ENCODE measurements around the gene C22orf31. TPM values are rescaled to one million over a fixed set of nuclear protein-coding genes. Genes with fewer than 3 reads are reported as not detected.

C22orf31 gene
- total RNA-seq, 1 experiment from 2014 or later: not detected

DNA sequence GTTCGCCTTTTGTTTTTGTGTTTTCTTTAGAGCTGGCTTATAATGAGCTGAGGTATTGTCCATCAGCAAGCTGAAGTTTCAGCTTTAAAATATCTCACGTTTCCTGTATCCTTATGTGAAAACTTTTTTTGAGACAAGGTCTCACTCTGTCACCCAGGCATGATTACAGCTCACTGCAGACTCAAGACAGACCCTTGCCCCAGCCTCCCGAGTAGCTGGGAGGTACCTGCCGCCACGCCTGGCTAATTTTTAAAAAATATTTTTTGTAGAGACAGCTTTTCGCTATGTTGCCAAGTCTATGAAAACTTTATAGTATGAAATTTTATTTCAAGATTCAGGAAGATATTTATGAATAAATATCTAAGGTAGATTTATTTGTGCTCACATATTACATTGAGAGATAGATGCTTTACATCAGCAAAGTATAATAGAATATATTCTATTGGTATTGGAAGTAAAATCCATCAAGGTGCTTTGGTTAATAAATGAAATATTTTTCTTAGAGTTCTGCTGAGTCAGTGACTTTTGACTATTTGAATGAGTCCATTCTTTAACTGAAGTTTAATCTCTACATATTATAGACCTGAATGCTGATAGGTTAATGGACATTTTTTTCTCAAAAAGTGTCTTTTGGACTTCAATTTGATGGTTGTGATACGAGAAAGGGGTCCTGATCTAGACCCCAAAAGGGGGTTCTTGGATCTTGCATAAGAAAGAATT is 21.4 kb upstream of the C22orf31 start:
- RAD21 ChIA-PET (ENCODE audit: low non-redundant PET in 1 of 2, low total read pairs in 2 of 2, uncharacterized antibody in 2 of 2, unreplicated experiment in 2 of 2): no interaction called here
- no peak overlapping the region for H3K4me2 ChIP-seq (ENCODE audit: low read length)
- H3K27ac ChIP-seq (ENCODE audit: low read depth, low read length): no peak overlapping the region
- H3K4me3 ChIP-seq (replicated peaks in 1 of 2; ENCODE audit: low read depth in 1 of 2, low read length in 2 of 2): no peak overlapping the region
- no peaks in the 10 kb centered on the region for H4K20me1 ChIP-seq (ENCODE audit: insufficient read depth)
- BruUV-seq (replicated peaks): no TSS peak
- intact Hi-C loops (cut with micrococcal nuclease): no loop called here
- CTCF ChIA-PET: no interaction called here
- H3K27me3 ChIP-seq (ENCODE audit: insufficient read depth, low read length): no peaks in the 10 kb centered on the region
- H3K9ac ChIP-seq (ENCODE audit: low read length): no peak overlapping the region
- no peaks in the 10 kb centered on the region for H3K9me3 ChIP-seq (ENCODE audit: control insufficient read depth in 1 of 2, insufficient read depth in 1 of 2, low read depth in 1 of 2, low read length in 2 of 2)
- TF ChIP-seq CEBPB (IDR thresholded peaks at IDR 0.05; ENCODE audit: low read depth): no peak
- TF ChIP-seq, protein P1, sequence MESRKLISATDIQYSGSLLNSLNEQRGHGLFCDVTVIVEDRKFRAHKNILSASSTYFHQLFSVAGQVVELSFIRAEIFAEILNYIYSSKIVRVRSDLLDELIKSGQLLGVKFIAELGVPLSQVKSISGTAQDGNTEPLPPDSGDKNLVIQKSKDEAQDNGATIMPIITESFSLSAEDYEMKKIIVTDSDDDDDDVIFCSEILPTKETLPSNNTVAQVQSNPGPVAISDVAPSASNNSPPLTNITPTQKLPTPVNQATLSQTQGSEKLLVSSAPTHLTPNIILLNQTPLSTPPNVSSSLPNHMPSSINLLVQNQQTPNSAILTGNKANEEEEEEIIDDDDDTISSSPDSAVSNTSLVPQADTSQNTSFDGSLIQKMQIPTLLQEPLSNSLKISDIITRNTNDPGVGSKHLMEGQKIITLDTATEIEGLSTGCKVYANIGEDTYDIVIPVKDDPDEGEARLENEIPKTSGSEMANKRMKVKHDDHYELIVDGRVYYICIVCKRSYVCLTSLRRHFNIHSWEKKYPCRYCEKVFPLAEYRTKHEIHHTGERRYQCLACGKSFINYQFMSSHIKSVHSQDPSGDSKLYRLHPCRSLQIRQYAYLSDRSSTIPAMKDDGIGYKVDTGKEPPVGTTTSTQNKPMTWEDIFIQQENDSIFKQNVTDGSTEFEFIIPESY (IDR thresholded peaks at IDR 0.05; ENCODE audit: extremely low read depth, insufficient replicate concordance, low read length): no peak
- no peak for TF ChIP-seq EZH2phosphoT487 (IDR thresholded peaks at IDR 0.05; ENCODE audit: borderline replicate concordance)
- no peak for TF ChIP-seq RAD21 (IDR thresholded peaks at IDR 0.05; ENCODE audit: low read depth)
- no peak for TF ChIP-seq EZH2 (IDR thresholded peaks at IDR 0.05)
- TF ChIP-seq ELF1 (IDR thresholded peaks at IDR 0.05; ENCODE audit: borderline replicate concordance, low read depth): no peak
- no peak for TF ChIP-seq SP1 (IDR thresholded peaks at IDR 0.05; ENCODE audit: low read depth)
- TF ChIP-seq SIN3A (IDR thresholded peaks at IDR 0.05; ENCODE audit: low read depth): no peak
- no peak for TF ChIP-seq EGR1 (IDR thresholded peaks at IDR 0.05; ENCODE audit: low read depth)
- TF ChIP-seq, protein P2, sequence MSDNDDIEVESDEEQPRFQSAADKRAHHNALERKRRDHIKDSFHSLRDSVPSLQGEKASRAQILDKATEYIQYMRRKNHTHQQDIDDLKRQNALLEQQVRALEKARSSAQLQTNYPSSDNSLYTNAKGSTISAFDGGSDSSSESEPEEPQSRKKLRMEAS (IDR thresholded peaks at IDR 0.05): no peak
- TF ChIP-seq SRF (IDR thresholded peaks at IDR 0.05; ENCODE audit: low read depth): no peak
- TF ChIP-seq, protein P3, sequence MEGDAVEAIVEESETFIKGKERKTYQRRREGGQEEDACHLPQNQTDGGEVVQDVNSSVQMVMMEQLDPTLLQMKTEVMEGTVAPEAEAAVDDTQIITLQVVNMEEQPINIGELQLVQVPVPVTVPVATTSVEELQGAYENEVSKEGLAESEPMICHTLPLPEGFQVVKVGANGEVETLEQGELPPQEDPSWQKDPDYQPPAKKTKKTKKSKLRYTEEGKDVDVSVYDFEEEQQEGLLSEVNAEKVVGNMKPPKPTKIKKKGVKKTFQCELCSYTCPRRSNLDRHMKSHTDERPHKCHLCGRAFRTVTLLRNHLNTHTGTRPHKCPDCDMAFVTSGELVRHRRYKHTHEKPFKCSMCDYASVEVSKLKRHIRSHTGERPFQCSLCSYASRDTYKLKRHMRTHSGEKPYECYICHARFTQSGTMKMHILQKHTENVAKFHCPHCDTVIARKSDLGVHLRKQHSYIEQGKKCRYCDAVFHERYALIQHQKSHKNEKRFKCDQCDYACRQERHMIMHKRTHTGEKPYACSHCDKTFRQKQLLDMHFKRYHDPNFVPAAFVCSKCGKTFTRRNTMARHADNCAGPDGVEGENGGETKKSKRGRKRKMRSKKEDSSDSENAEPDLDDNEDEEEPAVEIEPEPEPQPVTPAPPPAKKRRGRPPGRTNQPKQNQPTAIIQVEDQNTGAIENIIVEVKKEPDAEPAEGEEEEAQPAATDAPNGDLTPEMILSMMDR (IDR thresholded peaks at IDR 0.05 in 2 of 3, conservative IDR thresholded peaks at IDR 0.05 in 1 of 3; ENCODE audit: borderline replicate concordance in 1 of 3, insufficient read depth in 1 of 3, low read depth in 2 of 3, low read length in 2 of 3): no peak
- TF ChIP-seq, protein P4, sequence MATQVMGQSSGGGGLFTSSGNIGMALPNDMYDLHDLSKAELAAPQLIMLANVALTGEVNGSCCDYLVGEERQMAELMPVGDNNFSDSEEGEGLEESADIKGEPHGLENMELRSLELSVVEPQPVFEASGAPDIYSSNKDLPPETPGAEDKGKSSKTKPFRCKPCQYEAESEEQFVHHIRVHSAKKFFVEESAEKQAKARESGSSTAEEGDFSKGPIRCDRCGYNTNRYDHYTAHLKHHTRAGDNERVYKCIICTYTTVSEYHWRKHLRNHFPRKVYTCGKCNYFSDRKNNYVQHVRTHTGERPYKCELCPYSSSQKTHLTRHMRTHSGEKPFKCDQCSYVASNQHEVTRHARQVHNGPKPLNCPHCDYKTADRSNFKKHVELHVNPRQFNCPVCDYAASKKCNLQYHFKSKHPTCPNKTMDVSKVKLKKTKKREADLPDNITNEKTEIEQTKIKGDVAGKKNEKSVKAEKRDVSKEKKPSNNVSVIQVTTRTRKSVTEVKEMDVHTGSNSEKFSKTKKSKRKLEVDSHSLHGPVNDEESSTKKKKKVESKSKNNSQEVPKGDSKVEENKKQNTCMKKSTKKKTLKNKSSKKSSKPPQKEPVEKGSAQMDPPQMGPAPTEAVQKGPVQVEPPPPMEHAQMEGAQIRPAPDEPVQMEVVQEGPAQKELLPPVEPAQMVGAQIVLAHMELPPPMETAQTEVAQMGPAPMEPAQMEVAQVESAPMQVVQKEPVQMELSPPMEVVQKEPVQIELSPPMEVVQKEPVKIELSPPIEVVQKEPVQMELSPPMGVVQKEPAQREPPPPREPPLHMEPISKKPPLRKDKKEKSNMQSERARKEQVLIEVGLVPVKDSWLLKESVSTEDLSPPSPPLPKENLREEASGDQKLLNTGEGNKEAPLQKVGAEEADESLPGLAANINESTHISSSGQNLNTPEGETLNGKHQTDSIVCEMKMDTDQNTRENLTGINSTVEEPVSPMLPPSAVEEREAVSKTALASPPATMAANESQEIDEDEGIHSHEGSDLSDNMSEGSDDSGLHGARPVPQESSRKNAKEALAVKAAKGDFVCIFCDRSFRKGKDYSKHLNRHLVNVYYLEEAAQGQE (IDR thresholded peaks at IDR 0.05; ENCODE audit: low read depth): no peak
- TF ChIP-seq ZNF274 (IDR thresholded peaks at IDR 0.05; ENCODE audit: low read depth, low read length): no peak
- no peak for TF ChIP-seq CBX3 (IDR thresholded peaks at IDR 0.05; ENCODE audit: low read depth)
- TF ChIP-seq ZFX (IDR thresholded peaks at IDR 0.05): no peak
- no peak for TF ChIP-seq ATF3 (IDR thresholded peaks at IDR 0.05)
- no peak for TF ChIP-seq YY1 (IDR thresholded peaks at IDR 0.05; ENCODE audit: extremely low read depth, insufficient replicate concordance, low read depth, low read length)
- no peak for TF ChIP-seq JUND (IDR thresholded peaks at IDR 0.05)
- H3K4me1 ChIP-seq (ENCODE audit: control insufficient read depth in 1 of 2, insufficient read depth in 2 of 2, low read length in 2 of 2): peaks cover 4 to 11% of the 10 kb centered on the region in 2 experiments; a peak in 3 of 4 replicates
- ATAC-seq (no peak), DNase-seq (ENCODE audit: low read depth, low spot score) (no peak)
- POLR2A ChIA-PET: no interaction called here
- H2AFZ ChIP-seq (ENCODE audit: low read depth, low read length, poor library complexity, severe bottlenecking): no peak overlapping the region
- H3K79me2 ChIP-seq (ENCODE audit: insufficient read depth, low read length): no peaks in the 10 kb centered on the region
- H3K9me2 ChIP-seq (ENCODE audit: insufficient read depth): no peaks in the 10 kb centered on the region
- H3K36me3 ChIP-seq (ENCODE audit: control insufficient read depth in 1 of 2, insufficient read depth in 2 of 2, low read length in 2 of 2): no peaks in the 10 kb centered on the region

All from HCT116 (cell line).